ENCODE results near the gene MGAT4A. TPM values are rescaled to one million over a fixed set of nuclear protein-coding genes. Genes with fewer than 3 reads are reported as not detected.
A peak's percentile ranks its signal among the peaks of the same experiment; 100 is the strongest.

The MGAT4A gene
- total RNA-seq, 4 donors from 2014 or later, result 52.8 to 243 (median 175) TPM

DNA sequence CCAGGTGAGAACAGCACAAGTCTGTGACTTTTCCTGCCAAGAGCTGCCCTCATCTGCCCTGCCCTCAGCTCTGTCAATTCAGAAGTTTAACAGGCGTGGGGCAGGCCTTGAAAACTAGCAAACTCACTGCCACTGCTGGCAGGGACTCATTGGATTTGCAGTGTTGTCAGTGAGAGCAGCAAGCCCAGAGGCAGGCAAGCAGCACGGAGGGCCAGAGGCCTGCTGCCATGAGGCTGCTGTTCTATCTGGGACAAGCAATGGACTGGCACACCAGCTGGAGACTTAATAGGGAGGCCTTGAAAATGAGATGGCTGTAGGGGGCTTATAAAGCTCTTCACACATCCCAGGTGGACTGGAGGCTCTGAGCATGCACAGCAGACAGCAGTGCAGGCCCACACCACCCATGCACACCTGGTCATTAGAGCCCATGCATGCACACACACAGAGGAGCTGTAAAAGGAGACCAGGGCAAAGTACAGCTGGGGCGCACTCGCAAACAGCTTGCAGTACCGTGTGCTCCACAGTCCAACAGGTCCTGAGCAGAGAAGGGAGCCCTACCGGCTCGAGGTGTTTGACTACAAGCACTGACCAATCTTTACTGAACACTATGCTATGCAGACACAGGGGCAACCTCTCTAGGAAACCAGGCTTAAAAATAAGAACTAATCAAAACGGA, 28.7 kb downstream of the MGAT4A start:
- peak in 2 of 3 donors; percentile 87 to 88 for DNase-seq
- Histone ChIP-seq H3K27me3 (no peaks in the 10 kb centered on the region), H3K9me3 (no peaks in the 10 kb centered on the region), H3K4me1 (peaks cover 0 to 76% (median 25%) of the 10 kb centered on the region in 4 donors), H3K4me3 (peak overlapping the region in 2 of 4 donors; percentile 18 to 33), H3K36me3 (no peaks in the 10 kb centered on the region), H3K27ac (peak overlapping the region; percentile 11 to 85 (median 60))
- TF ChIP-seq, protein P1, sequence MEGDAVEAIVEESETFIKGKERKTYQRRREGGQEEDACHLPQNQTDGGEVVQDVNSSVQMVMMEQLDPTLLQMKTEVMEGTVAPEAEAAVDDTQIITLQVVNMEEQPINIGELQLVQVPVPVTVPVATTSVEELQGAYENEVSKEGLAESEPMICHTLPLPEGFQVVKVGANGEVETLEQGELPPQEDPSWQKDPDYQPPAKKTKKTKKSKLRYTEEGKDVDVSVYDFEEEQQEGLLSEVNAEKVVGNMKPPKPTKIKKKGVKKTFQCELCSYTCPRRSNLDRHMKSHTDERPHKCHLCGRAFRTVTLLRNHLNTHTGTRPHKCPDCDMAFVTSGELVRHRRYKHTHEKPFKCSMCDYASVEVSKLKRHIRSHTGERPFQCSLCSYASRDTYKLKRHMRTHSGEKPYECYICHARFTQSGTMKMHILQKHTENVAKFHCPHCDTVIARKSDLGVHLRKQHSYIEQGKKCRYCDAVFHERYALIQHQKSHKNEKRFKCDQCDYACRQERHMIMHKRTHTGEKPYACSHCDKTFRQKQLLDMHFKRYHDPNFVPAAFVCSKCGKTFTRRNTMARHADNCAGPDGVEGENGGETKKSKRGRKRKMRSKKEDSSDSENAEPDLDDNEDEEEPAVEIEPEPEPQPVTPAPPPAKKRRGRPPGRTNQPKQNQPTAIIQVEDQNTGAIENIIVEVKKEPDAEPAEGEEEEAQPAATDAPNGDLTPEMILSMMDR (IDR thresholded peaks at IDR 0.05), result peak in 1 of 6 experiments; percentile 9
- TF ChIP-seq POLR2A (IDR thresholded peaks at IDR 0.05), result peak; percentile 21 to 53

DNA sequence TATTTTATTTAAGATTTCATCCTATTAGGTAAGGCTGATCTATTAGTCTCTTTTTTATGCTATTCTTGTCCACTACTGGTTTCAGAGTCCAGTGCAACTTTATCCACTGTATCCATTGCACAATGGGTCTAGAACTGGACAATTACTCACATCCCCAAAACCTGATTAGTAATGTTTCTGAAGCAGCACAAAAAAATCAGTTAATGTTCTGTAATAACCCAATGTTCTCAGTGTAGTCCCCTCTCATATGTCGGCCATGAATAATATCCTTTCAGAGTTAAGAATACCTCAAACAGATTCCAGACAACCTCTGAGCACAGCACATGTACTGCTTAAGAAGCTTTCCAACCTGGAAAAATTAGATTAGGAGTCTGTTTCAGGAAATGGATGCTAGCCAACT, 29.7 kb downstream of the MGAT4A start:
- TF ChIP-seq POLR2A (IDR thresholded peaks at IDR 0.05), result no peak
- TF ChIP-seq, protein P1 (IDR thresholded peaks at IDR 0.05), result no peak
- Histone ChIP-seq H3K36me3 (no peaks in the 10 kb centered on the region), H3K27ac (peak overlapping the region in 3 of 4 donors; percentile 40 to 85 (median 81)), H3K4me3 (peak overlapping the region in 1 of 4 donors; percentile 0), H3K27me3 (no peaks in the 10 kb centered on the region), H3K4me1 (peaks cover 0 to 81% (median 25%) of the 10 kb centered on the region in 4 donors), H3K9me3 (no peaks in the 10 kb centered on the region)
- no peak for DNase-seq

DNA sequence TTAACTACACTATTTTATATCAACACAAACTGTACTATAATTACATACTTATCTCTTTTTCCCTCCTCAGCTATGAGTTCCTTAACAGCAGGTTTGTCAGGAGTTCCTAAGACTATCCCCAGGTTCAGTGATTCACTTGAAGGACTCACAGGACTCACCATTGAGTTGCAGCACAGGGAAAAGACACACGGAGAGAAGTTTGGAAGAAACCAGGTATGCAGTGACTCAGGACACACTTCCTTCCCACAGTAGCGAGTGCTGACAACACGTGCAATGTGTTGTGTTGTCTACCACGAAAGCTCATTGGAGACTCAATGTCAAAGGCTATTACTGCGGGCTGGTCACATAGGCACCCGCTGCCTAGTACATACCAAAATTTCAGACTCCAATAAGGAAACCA, 32.0 kb downstream of the MGAT4A start:
- H3K9me3 ChIP-seq, result no peaks in the 10 kb centered on the region
- H3K27ac ChIP-seq, result peak overlapping the region in 1 of 4 donors; percentile 5
- H3K36me3 ChIP-seq, result no peaks in the 10 kb centered on the region
- no peak for DNase-seq
- TF ChIP-seq, protein P1 (IDR thresholded peaks at IDR 0.05), result no peak
- H3K27me3 ChIP-seq, result no peaks in the 10 kb centered on the region
- peaks cover 0 to 90% (median 22%) of the 10 kb centered on the region in 4 donors for H3K4me1 ChIP-seq
- no peak overlapping the region for H3K4me3 ChIP-seq

DNA sequence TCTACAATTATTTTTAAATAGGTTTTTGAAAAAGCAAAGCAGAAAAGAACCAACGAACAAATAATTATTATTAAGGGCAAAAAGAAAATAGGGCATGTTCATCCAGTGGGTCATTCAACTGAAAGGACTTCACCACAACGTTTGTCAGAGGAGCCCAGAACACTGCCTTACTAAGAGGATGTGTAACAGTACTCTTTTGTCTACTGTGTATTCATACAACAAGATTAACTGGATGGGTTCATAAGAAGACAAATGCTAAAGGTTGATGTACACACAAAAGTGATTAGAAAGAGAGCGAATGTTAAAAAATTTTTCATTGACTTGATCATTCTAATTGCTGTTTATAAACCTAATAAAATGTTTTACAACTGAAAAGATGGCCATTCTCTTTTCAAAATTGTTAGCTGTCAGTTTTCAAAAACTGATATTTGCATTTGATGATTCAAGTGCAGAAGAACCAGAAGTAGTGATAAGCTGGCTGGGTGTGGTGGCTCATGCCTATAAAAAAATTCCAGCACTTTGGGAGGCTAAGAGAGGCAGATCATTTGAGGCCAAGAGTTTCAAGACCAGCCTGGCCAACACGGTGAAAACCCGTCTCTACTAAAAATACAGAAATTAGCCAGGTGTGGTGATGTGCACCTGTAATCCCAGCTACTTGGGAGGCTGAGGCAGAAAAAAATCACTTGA, 33.1 kb downstream of the MGAT4A start:
- H3K27ac ChIP-seq, result no peak overlapping the region
- H3K4me1 ChIP-seq, result peaks cover 0 to 80% (median 21%) of the 10 kb centered on the region in 4 donors
- H3K4me3 ChIP-seq, result no peak overlapping the region
- H3K27me3 ChIP-seq, result no peaks in the 10 kb centered on the region
- TF ChIP-seq, protein P1 (IDR thresholded peaks at IDR 0.05), result no peak
- no peak for TF ChIP-seq POLR2A (IDR thresholded peaks at IDR 0.05)
- no peaks in the 10 kb centered on the region for H3K9me3 ChIP-seq
- DNase-seq, result no peak
- no peaks in the 10 kb centered on the region for H3K36me3 ChIP-seq

DNA sequence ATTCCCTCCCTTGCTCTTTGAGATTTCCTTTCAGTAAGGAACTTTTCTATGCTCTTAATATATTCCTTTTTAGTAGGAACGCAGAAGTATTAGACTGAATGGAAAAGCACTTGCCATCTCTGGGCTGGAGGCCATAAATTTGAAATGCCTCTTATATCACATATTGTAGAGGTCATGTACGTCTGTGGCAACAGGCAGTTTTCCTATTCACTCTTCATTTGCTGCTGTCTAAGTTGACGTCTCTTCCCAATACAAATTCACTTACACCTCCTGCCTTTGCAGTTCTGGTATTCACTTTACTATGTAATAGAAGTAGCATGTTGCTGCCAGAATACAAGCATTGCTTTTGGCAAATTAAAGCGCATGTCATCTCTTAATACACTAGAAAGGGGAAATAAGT, 34.7 kb downstream of the MGAT4A start:
- Histone ChIP-seq H3K36me3 (no peaks in the 10 kb centered on the region), H3K9me3 (no peaks in the 10 kb centered on the region), H3K4me1 (peaks cover 0 to 74% (median 13%) of the 10 kb centered on the region in 4 donors), H3K27me3 (no peaks in the 10 kb centered on the region), H3K27ac (no peak overlapping the region), H3K4me3 (no peak overlapping the region)
- no peak for DNase-seq
- TF ChIP-seq, protein P1 (IDR thresholded peaks at IDR 0.05), result no peak
- TF ChIP-seq POLR2A (IDR thresholded peaks at IDR 0.05), result no peak
